Testis (tissue), 2 donors: ENCODE results near the gene ADRA2A.

Experiments
- POLR2A ChIP-seq: fragments of 450-650 bp; IDR thresholded peaks from one replicate; pipeline ENCODE4 v1.6.1; 2017; ENCODE audit warnings: antibody characterized with exemption, mild to moderate bottlenecking, moderate library complexity
- TF ChIP-seq, protein P1 (sequence below), 3 experiments: fragments of 450-650 bp in 2 of 3; fragments of 200-600 bp in 1 of 3; sonication (generic) in 1 of 3; IDR thresholded peaks; one replicate each; pipeline ENCODE4 v1.5.1; 2016 to 2019; ENCODE audit warnings: antibody characterized with exemption in 3 of 3, mild to moderate bottlenecking in 2 of 3, moderate library complexity in 1 of 3

DNA sequence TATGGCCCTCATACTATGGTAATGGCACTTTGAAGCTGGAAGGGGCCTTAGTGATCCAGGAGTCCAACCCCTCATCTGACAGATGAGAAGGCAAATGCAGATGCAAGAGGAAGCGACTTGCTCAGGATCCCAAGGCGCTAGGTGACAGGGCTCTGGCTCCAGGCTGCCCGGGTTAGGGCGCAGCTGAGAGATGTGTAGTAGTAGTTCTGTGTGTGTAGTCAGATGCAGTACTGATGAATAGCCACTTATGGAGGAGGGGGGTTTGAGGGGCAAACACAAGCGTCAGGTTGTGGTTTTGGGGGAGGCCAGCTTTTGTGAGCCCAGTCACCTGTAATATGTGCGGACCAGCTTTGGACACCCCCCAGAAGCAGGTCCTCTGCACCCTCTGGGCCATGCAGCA lies 4.8 kb downstream of the ADRA2A start:
- TF ChIP-seq, protein P1, sequence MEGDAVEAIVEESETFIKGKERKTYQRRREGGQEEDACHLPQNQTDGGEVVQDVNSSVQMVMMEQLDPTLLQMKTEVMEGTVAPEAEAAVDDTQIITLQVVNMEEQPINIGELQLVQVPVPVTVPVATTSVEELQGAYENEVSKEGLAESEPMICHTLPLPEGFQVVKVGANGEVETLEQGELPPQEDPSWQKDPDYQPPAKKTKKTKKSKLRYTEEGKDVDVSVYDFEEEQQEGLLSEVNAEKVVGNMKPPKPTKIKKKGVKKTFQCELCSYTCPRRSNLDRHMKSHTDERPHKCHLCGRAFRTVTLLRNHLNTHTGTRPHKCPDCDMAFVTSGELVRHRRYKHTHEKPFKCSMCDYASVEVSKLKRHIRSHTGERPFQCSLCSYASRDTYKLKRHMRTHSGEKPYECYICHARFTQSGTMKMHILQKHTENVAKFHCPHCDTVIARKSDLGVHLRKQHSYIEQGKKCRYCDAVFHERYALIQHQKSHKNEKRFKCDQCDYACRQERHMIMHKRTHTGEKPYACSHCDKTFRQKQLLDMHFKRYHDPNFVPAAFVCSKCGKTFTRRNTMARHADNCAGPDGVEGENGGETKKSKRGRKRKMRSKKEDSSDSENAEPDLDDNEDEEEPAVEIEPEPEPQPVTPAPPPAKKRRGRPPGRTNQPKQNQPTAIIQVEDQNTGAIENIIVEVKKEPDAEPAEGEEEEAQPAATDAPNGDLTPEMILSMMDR (IDR thresholded peaks at IDR 0.05) = no peak
- TF ChIP-seq POLR2A = no peak
